G401 (cell line): ENCODE results near the gene DIP2C. TPM values are rescaled to one million over a fixed set of nuclear protein-coding genes. Genes with fewer than 3 reads are reported as not detected.
A peak's percentile ranks its signal among the peaks of the same experiment; 100 is the strongest.
"Not testable (repeated sequence)": the region's sequence is repeated elsewhere in the genome, so short reads cannot be mapped to it uniquely, and the experiment has no call there.

Experiments
- DNase-seq: peaks from one replicate; pipeline ENCODE4 v3.0.0-alpha.2; 2015; ENCODE audit warnings: low spot score
- in situ Hi-C: cut with HindIII; loops from 2 replicates; pipeline ENCODE4 v1.10.0; 2016; ENCODE audit warnings: low sequenced_read_pairs, mixed read lengths
- total RNA-seq: library from RNA; depleted of rRNA; stranded (reverse); fragments of >200 nt; shearing (Covaris generic); gene quantifications from 2 replicates; pipeline ENCODE4 v1.2.3, GENCODE V29; 2014

The DIP2C gene
- total RNA-seq, 1 experiment from 2014 or later: 9.0 TPM

DNA sequence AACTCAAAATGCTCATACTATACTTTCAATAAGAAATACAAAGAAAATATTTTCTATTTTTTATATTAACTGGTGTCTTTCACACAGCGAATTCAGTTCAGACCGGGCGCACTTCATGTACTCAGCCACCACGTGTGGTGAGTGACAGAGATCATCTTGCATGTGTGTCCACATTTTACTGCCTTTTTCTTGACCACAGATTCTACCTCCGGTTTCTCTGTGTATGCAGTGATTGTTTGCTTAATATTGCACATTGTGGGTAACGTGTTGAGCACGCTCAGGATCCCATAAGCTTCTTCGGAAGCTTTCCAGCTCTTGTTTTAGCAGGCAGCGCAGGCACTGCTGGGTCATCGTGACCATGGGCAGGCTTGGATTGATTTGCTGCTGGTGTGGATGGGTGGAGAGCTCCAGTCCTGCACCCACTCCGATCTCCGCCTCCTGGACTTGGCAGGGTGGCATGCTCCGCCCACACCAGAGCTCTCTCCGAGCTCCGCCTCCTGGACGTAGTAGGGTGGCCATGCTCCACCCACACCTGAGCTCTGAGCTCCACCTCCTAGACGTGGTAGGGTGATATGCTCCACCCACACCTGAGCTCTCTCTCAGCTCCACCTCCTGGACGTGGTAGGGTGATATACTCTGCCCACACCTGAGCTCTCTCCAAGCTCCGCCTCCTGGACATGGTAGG lies 253.3 kb downstream of the DIP2C start:
- in situ Hi-C loops: no loop called here
- DNase-seq: no peak

DNA sequence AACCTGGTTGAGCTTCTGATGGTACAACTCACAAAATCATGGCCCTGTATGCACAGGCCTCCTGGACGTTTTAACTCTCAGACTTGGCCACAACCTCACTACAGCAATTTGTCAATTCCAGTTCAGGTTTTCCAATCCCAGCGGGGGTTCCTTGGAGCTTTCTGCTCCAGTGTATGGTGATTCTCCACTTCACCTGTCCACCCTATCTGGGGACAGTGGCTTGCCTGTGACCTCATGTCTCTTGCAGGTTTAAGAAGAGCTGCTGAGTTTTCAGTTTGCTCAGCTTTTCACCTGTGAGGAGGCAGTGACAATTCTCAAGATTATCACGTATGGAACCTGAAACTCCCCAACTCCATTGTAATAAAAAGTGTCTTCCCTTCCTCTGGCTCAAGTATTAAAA lies 254.1 kb downstream of the DIP2C start:
- DNase-seq: no peak
- in situ Hi-C loops: no loop called here

DNA sequence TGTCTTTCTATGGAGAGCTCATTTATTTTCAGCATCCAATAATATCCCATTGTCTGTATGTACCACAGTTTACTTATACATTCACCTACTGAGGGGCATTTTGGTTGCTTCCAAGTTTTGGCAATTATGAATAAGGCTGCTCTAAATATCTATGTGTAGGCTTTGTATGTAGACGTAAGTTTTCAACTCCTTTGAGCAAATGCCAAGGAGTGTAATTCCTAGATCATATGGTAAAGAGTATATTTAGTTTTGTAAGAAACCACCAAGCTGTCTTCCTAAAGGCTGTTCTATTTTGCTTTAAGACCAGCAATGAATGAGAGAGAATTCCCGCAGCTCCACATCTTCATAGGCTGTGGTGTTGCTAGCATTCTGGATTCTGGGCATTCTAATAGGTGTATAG lies 259.8 kb downstream of the DIP2C start:
- DNase-seq: no peak
- in situ Hi-C loops: no loop called here

DNA sequence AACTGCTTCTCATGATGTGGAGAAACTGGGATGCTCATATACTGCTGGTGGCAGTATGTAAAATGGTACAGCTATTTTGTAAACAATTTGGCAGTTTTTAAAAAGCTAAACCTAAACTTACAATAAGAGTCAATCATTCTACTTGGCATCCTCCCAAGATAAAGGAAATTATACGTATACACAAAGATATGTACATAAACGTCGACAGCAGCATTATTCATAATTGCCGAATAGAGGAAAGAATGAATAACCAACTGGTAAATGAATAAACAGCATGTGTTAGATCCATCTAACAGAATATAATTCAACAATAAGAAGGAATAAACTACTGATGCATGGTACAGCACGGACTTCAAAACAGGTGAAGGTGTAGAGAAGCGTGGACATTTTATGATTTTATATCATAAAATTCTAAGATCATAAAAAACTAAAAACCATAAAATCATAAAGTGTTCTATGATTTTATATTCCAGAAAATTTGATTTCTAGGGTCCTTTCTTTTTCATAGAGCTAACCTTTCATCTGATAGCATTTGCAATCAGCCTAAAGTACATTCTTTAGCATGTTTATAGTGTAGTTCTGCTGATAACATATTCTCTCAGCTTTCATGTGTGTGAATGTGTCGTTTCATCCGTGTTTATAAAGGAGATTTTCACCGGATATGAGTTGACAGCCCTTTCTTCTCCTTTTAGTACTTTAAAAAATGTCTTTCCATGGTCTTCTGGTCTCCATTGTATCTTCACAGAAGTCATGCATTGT lies 261.5 kb downstream of the DIP2C start:
- in situ Hi-C loops: no loop called here
- DNase-seq: no peak

DNA sequence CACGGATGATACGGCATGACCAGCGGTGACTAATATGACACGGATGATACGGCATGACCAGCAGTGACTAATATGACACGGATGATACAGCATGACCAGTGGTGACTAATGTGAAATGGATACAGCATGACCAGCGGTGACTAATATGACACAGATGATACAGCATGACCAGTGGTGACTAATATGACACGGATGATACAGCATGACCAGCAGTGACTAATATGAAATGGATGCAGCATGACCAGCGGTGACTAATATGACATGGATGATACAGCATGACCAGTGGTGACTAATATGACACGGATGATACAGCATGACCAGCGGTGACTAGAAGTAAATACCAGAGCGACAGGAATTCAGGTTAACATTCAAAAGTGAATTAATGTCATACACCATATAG lies 264.1 kb downstream of the DIP2C start:
- DNase-seq, in situ Hi-C loops: not testable (repeated sequence)

DNA sequence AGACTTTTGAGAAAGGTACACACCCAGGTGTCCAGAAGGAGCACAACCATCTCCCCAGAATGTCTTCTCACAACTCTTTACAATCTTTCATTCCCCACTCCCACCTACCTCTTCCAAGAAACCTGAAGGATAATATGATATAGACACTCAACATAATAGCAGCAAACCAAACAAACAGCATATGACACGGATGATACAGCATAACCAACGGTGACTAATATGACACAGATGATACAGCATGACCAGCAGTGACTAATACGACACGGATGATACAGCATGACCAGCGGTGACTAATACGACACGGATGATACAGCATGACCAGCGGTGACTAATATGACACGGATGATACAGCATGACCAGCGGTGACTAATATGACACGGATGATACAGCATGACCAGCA lies 264.7 kb downstream of the DIP2C start:
- DNase-seq, in situ Hi-C loops: not testable (repeated sequence)

DNA sequence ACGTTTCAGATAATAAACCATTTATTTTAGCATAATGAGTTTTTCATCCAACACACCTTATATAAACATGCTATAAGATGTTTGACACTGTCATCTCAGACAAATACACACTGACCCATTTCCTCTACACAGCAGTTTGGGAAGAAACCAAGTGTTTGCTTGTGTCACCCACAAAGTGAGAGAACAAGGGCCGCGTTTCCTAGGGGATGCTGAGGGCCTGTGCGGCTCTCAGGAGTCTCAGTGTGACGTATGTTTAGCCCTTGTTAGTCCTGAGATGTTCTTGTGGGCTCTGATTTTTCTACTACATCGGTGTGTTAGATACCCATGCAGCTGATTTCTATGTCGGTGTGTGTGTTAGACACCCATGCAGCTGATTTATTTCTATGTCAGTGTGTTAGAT lies 266.3 kb downstream of the DIP2C start:
- in situ Hi-C loops: no loop called here
- DNase-seq: no peak

DNA sequence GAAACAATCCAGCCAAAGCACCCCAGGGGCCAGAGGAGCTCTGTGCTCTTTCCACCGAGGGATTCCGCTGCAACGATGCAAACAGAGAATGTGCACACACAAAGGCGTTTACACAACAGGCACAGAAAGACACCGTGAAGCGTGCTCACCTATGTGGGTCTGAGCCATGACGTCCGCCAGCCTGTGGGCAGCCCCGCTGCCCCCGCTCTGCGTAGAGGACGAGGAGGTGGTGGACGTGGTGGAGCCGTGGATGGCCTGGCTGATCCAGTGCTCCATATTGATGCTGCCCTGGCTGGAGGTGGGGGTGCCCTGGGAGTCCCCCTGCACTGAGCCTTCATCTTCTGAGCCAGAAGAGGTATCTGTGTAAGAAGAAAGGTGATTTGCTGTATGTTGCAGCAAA lies 266.8 kb downstream of the DIP2C start:
- in situ Hi-C loops: no loop called here
- no peak for DNase-seq

DNA sequence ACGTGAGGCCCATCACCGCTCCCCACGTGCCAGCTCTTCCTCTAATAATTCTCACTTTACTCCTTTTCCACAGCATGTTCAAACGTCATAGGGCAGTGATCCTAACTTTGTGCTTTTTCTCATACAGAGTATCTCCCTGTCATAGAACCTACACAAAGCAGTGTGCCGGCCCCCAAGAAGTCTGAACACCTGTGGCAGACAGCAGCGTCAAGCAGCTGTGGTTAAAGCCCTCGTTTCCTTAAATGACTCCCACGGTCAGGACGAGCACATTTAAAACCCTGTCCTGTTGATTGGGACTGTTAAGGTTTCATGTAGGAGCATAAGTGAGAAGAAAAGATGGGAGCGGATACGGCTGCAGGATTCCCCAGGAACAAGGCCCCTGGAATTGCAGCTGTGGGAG lies 267.2 kb downstream of the DIP2C start:
- in situ Hi-C loops: no loop called here

DNA sequence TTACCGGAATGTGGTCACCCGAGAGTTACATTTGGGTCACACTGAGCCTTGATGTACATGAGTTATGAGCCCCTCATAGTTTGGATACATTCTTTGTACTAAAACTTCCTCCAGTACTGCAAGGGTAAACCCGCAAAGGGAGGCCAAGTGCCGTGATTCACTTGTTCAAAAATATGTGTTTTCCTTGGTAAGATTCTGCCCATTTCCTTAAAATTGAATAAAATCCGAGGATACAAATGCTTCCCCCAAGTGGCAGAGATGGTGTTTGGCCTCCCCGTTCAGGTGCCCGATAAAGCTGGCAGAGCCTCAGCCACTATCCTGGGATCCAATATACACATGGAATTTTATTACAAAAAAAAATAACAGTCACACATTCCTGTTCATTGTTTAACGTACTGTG lies 268.3 kb downstream of the DIP2C start:
- in situ Hi-C loops: no loop called here

More for the DNA sequence above, 267.2 kb downstream of the DIP2C start:
- no peak for DNase-seq

DNA sequence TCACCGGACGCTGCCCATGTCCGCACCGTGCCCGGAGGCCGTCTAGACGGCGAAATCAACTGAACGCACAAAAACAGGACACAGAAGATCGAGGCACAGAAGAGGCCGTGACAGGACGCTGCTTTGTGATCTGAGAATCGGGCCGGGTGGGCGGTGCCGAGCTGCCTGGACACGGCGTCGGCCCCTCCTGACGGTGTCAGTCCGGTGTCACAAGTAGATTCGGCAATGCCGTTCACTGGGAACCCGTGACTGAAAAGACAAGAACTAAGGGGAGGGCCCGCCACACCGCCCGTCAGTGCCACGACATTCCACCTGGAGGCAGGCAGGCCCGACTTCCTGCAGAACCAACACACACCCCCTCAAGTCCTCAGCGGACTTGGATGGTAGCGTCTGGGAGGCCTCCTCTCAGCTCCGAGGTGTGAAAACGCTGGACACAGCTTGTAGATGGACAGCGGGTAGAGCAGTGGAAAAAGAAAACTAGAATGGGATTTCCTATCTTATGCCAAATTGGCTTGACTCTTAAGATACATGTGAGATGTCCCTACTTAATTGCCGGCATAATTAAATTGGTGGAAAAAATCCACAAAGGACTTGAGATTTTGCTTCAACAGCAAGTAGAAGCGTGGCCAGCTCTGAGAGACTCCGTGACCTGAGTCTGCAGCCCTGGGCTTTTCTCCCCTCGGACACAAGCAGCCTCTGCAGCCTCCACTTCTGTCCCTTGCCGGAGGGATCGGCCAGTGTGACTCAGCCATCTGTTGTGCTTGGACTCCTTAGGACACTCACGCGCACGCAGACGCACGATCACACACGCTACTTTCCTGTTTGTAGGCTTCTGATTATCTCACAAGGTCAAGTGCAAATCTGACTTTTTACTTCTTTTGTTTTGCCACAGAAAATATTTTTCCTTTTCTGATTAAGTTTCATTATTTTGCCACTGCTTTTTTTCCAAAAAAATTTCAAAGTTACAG lies 269.0 kb downstream of the DIP2C start:
- peak; percentile 70 for DNase-seq
- in situ Hi-C loops: no loop called here

More for the DNA sequence above, 268.3 kb downstream of the DIP2C start:
- DNase-seq: no peak

DNA sequence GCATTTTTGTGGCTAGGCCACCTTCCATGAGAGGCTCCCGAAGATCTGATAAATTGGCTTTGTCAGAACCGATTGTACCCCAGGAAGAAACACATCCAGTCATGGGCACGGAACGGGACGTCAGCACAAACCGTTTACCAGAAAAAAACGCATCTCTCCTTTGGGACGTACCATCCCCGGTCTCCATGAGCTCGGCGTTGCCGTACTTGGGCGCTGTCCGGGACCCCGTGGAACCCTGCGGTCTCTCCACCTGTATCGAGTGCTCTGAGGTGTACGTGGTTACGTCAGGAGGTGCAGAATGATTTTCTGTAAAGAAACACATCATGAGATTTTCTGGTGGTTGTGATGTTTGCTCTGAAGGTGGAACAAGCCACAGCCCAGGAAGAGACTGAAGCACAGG lies 270.6 kb downstream of the DIP2C start:
- DNase-seq: no peak
- in situ Hi-C loops: no loop called here

DNA sequence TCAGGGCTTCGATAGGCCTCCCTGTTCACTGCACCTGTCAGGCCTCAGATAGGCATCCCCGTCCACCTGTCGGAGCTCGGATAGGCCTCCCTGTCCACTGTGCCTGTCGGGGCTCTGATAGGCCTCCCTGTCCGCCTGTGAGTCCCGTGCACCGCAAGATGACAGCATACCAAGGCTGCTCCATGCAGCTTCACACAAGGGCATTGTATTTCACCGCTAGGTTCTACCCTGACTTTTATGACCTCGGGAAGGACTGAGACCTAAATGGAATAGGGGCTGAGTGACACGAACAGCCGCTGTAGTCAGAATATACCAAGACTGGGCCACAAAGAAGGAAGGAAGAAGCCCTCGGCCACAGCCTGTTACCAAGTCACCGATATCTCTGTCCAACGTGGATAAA lies 271.2 kb downstream of the DIP2C start:
- no peak for DNase-seq
- in situ Hi-C loops: no loop called here

DNA sequence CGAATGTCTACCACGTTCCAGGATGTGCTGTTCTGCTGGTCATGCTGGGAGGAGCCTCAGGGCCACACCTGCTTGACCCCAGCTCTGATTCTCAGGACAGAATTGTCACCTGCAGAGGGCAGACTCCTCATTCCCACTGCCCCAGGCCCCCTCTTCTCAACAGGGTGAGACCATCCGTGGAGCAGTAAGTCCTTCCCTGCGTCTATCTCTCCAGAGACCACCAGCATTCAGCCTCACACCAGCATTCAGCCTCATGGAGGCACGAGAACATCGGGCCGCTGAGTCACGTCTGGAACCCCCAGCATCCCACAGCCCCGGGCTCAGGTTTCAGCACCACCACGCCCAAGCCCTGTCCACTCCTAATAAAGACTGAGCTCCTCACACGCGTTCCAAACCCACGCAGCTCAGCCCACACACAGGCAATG lies 273.4 kb downstream of the DIP2C start:
- in situ Hi-C loops: no loop called here
- no peak for DNase-seq

DNA sequence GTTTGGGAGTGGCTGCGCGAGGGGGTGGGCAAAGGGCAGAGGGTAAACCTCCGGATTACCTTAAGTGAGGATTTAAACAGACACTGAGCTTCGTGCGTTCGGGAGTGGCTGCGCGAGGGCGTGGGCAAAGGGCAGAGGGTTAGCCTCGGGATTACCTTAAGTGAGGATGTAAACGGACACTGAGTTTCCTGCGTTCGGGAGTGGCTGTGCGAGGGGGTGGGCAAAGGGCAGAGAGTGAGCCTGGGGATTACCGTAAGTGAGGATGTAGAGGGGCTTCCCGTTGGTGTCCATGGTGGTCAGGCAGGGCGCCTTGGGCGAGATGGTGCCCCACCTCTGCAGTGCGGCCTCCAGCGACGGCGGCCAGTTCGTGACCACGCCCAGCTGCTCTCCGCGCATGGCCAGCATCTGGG lies 275.8 kb downstream of the DIP2C start:
- DNase-seq: no peak
- in situ Hi-C loops: no loop called here

DNA sequence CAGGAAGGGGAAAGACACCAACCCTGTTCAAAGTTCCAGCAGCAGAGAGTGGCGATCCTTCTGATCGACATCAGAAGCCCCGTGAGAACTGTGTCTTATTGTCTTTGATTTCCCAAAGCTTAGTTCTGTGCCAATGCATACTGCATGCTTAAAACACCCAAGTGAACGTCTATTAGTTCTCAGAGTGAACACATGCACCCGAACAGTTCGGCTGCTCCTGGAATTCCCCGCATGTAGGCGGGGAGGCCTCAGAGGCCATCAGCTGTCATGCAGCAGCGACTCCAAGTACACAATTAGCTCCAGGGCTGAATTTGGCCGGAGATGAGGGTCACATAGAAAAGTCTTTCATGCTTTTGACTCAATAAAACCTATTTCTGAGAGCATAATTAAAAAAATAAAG lies 277.4 kb downstream of the DIP2C start:
- in situ Hi-C loops: no loop called here
- DNase-seq: no peak

DNA sequence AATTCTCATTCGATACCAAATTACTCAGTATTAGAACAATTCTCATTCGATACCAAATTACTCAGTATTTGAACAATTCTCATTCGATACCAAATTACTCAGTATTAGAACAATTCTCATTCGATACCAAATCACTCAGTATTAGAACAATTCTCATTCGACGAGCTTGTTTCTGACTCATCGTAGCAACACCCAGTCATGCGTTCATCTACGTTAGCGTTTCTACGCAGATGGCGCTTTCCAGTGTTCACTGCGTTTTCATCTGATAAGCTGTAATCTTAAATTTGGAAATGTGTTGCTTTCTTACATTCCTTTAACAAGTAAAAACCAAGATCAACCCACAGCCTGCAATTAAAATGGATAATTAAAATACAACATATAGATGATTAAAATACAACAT lies 277.9 kb downstream of the DIP2C start:
- in situ Hi-C loops: no loop called here
- DNase-seq: no peak

DNA sequence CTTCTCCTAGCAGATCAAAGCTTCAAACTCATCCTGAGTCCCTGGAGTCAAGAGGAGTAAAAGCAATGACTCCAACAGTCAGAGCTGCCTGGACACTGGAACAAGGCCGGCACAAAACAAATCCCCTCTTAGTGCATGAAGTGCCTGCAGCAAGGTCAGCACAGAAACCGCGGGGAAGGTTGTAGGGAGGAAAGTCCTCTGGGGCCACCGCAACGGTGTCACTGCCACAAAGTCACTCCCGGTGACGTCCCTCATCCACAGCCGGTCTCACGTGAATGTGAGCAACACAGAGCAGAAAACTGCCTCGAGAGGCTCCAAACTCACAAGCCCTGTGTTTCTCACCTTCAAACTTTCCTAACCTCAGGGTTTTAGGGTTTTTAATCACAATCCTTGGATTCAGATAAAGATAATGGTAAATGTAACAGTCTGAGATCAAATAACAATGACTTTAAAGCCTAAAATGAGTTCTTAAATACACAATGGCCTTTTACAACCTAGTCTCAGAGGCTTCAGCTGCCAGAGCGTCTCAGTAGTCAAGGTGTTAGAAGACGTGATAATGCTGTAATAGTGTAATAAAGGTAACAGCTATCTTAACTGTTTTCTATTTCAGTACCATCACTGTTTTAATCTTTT lies 279.9 kb downstream of the DIP2C start:
- no peak for DNase-seq
- in situ Hi-C loops: no loop called here

DNA sequence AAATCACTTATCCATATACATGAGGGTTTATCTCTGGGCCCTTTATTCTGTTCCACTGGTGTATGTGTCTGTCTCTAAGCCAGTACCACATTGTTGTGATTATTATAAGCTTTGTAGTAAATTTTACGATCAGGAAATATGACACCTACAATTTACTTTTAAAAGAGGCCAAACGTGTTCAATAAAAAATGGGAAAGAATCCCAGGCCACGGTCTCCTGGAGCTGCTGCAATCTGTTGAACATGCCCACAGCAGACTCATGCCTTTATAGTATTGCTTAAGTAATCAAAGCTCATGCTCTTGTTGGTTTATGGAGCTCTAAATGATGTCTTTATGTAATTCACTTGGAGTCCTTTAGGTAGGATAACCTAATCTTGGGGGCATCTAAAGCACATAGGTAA lies 281.2 kb downstream of the DIP2C start:
- in situ Hi-C loops: no loop called here
- peak; percentile 67 for DNase-seq
